ENCODE measurements around the gene TSPAN10.

Gene TSPAN10

GRCh38 chr17:81647640-81648012 is 10.6 kb downstream of the TSPAN10 start:
- in situ Hi-C loops (cut with HindIII; ENCODE audit: low pct_ligation_motif_present, low sequenced_read_pairs) = no loop called here
- TF ChIP-seq CTCF (IDR thresholded peaks at IDR 0.05; ENCODE audit: low read depth, low read length, missing control alignments) = no peak
- H3K36me3 ChIP-seq (replicated peaks) = no peaks in the 10 kb centered on the region
- no peak overlapping the region for H3K4me3 ChIP-seq (ENCODE audit: low read depth, low read length)
- H3K27ac ChIP-seq = no peak overlapping the region
- no peak for DNase-seq
- H3K27me3 ChIP-seq (replicated peaks) = peaks cover 20% of the 10 kb centered on the region

- in situ Hi-C loops (cut with HindIII; ENCODE audit: low pct_ligation_motif_present, low sequenced_read_pairs) = no loop called here
- H3K36me3 ChIP-seq (replicated peaks) = no peaks in the 10 kb centered on the region
- no peak overlapping the region for H3K4me3 ChIP-seq (ENCODE audit: low read depth, low read length)
- TF ChIP-seq CTCF (IDR thresholded peaks at IDR 0.05; ENCODE audit: low read depth, low read length, missing control alignments) = no peak
- no peak for DNase-seq
- H3K27me3 ChIP-seq (replicated peaks) = peaks cover 20% of the 10 kb centered on the region
- no peak overlapping the region for H3K27ac ChIP-seq
Observed at GRCh38 chr17:81648013-81648706, 11.2 kb downstream of the TSPAN10 start.

GRCh38 chr17:81648707-81649085 is 11.7 kb downstream of the TSPAN10 start:
- Histone ChIP-seq H3K27ac (no peak overlapping the region), H3K36me3 (replicated peaks) (no peaks in the 10 kb centered on the region), H3K27me3 (replicated peaks) (peaks cover 20% of the 10 kb centered on the region), H3K4me3 (ENCODE audit: low read depth, low read length) (no peak overlapping the region)
- in situ Hi-C loops (cut with HindIII; ENCODE audit: low pct_ligation_motif_present, low sequenced_read_pairs) = no loop called here
- DNase-seq = no peak
- TF ChIP-seq CTCF (IDR thresholded peaks at IDR 0.05; ENCODE audit: low read depth, low read length, missing control alignments) = no peak

- in situ Hi-C loops (cut with HindIII; ENCODE audit: low pct_ligation_motif_present, low sequenced_read_pairs) = no loop called here
- H3K27me3 ChIP-seq (replicated peaks) = peaks cover 20% of the 10 kb centered on the region
Observed at GRCh38 chr17:81650951-81651350, 14.0 kb downstream of the TSPAN10 start.

GRCh38 chr17:81651692-81652091 is 14.7 kb downstream of the TSPAN10 start:
- Histone ChIP-seq H3K27ac (no peak overlapping the region), H3K36me3 (replicated peaks) (no peaks in the 10 kb centered on the region), H3K4me3 (ENCODE audit: low read depth, low read length) (no peak overlapping the region), H3K27me3 (replicated peaks) (peaks cover 20% of the 10 kb centered on the region)
- TF ChIP-seq CTCF (IDR thresholded peaks at IDR 0.05; ENCODE audit: low read depth, low read length, missing control alignments) = no peak
- in situ Hi-C loops (cut with HindIII; ENCODE audit: low pct_ligation_motif_present, low sequenced_read_pairs) = no loop called here
- DNase-seq = peak; percentile 89

More at GRCh38 chr17:81650951-81651350, 14.0 kb downstream of the TSPAN10 start:
- no peak for TF ChIP-seq CTCF (IDR thresholded peaks at IDR 0.05; ENCODE audit: low read depth, low read length, missing control alignments)
- H3K4me3 ChIP-seq (ENCODE audit: low read depth, low read length) = no peak overlapping the region
- H3K27ac ChIP-seq = no peak overlapping the region
- no peak for DNase-seq
- no peaks in the 10 kb centered on the region for H3K36me3 ChIP-seq (replicated peaks)
